BLaER1 treated with 17β-estradiol and CSF1 and Interleukin-3, amounts not matched to agents 10 nM and 100 nM (cell line): Measurements from ENCODE around the gene ZC2HC1B.

Source experiments
- H3K27ac ChIP-seq, 11 experiments: shearing (Covaris generic); formaldehyde crosslinking; 2 replicates each; pipeline ENCODE4 v1.8.1; 2022
- H3K27me3 ChIP-seq, 11 experiments: shearing (Covaris generic); formaldehyde crosslinking; 2 replicates each; pipeline ENCODE4 v1.8.1; 2022
- H3K36me3 ChIP-seq, 11 experiments: shearing (Covaris generic); formaldehyde crosslinking; 2 replicates each; pipeline ENCODE4 v1.8.1; 2022
- H3K4me1 ChIP-seq, 10 experiments: shearing (Covaris generic); formaldehyde crosslinking; 2 replicates each; pipeline ENCODE4 v1.8.1; 2022
- H3K4me2 ChIP-seq, 11 experiments: shearing (Covaris generic); formaldehyde crosslinking; 2 replicates each; pipeline ENCODE4 v1.8.1; 2022
- H3K4me3 ChIP-seq, 10 experiments: shearing (Covaris generic); formaldehyde crosslinking; 2 replicates each; pipeline ENCODE4 v1.8.1; 2022
- H3K9ac ChIP-seq, 11 experiments: shearing (Covaris generic); formaldehyde crosslinking; 2 replicates each; pipeline ENCODE4 v1.8.1; 2022
- H3K9me3 ChIP-seq, 11 experiments: shearing (Covaris generic); formaldehyde crosslinking; replicated peaks in 1 of 11; 2 replicates each; pipeline ENCODE4 v1.8.1; 2022
- H4K20me1 ChIP-seq, 11 experiments: shearing (Covaris generic); formaldehyde crosslinking; 2 replicates each; pipeline ENCODE4 v1.8.1; 2022
- Cebpa-rat ChIP-seq, 11 experiments: shearing (Covaris generic); IDR thresholded peaks; 2 replicates each; pipeline ENCODE4 v1.8.1; 2022

ZC2HC1B gene

DNA sequence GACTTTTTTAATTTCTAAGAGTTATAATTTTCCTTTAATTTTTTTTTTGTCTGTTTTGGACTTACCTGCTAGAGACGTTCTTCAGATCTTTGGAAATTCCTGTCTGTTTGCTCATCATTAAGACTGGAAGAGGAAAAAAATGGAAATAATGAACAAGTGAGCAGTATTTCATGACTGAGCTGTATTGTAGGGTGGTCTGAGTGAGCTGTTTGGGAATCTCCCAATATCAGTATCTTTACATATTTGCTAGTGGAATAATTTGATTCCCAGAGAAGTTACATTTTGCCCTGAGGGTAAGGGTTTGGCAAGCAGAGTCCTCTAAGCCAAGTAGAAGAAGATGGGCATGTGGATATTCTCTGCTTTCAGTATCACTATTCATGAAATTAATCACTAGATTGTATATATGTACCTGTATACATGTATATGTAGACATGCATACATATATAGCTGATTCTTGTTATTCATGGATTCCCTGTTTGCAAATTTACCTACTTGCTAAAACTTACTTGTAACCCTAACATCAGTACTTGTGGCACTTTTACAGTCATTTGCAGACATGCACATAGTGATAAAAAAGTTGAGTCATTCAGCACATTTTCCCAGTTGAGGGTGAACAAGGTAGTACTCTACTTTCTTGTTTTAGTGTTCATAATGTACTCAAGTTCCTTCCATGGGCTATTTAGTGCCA, 13.5 kb downstream of the ZC2HC1B start:
- H3K4me1 ChIP-seq = no peaks in the 10 kb centered on the region
- no peaks in the 10 kb centered on the region for H3K27me3 ChIP-seq
- H3K27ac ChIP-seq = no peak overlapping the region
- no peak overlapping the region for H3K9ac ChIP-seq
- no peaks in the 10 kb centered on the region for H3K36me3 ChIP-seq
- no peak overlapping the region for H3K4me3 ChIP-seq
- no peak for TF ChIP-seq Cebpa-rat (IDR thresholded peaks at IDR 0.05)
- H3K4me2 ChIP-seq = no peak overlapping the region
- H4K20me1 ChIP-seq = no peaks in the 10 kb centered on the region
- H3K9me3 ChIP-seq = peaks cover 14 to 39% (median 27%) of the 10 kb centered on the region in 11 experiments

DNA sequence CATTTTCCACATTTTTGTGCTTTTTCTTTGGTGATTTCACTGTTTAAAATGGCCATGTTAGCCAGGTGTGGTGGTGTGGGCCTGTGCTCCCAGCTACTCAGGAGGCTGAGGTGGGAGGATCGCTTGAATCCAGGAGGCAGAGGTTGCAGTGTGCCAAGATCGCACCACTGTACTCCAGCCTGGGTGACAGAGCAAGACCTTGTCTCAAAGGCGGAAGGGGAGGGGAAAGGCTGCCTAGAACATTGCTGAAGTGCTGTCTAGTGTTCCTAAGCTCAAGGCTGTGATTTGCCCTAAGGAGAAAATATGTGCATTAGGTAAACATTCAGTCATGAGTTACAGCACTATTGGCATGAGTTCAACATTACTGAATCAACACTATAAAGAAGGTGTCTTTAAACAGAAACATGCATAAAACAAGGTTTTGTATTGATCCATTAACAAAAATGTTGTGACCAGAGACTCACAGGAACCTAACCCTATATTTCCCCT, 14.0 kb downstream of the ZC2HC1B start:
- no peak overlapping the region for H3K4me3 ChIP-seq
- H3K9me3 ChIP-seq = peaks cover 14 to 39% (median 27%) of the 10 kb centered on the region in 11 experiments
- H3K4me1 ChIP-seq = no peaks in the 10 kb centered on the region
- no peak overlapping the region for H3K9ac ChIP-seq
- no peak overlapping the region for H3K27ac ChIP-seq
- no peak overlapping the region for H3K4me2 ChIP-seq
- no peaks in the 10 kb centered on the region for H3K27me3 ChIP-seq
- no peak for TF ChIP-seq Cebpa-rat (IDR thresholded peaks at IDR 0.05)
- H3K36me3 ChIP-seq = no peaks in the 10 kb centered on the region
- no peaks in the 10 kb centered on the region for H4K20me1 ChIP-seq

DNA sequence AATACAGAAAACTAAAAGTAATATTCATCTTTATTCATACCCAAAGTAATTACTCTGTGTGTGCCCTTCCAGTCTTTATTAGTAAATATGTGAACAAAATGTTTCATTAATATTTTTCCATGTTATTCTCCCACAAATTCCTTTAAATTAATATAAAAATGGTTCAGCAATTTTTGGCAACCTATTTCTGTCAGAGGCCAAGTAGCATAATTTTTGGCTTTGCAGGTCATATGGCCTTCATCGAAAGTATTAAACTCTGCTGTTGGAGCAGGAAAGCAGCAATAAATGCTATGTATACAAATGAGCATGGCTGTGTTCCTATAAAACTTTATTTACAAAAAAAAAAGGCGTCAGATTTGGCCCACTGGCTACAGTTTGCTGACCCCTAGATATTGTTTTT, 16.1 kb downstream of the ZC2HC1B start:
- H3K9me3 ChIP-seq = peaks cover 7 to 26% (median 15%) of the 10 kb centered on the region in 11 experiments
- H4K20me1 ChIP-seq = no peaks in the 10 kb centered on the region
- H3K27ac ChIP-seq = no peak overlapping the region
- H3K27me3 ChIP-seq = no peaks in the 10 kb centered on the region
- H3K9ac ChIP-seq = no peak overlapping the region
- no peak overlapping the region for H3K4me2 ChIP-seq
- no peak for TF ChIP-seq Cebpa-rat (IDR thresholded peaks at IDR 0.05)
- no peaks in the 10 kb centered on the region for H3K36me3 ChIP-seq
- no peak overlapping the region for H3K4me3 ChIP-seq
- no peaks in the 10 kb centered on the region for H3K4me1 ChIP-seq

DNA sequence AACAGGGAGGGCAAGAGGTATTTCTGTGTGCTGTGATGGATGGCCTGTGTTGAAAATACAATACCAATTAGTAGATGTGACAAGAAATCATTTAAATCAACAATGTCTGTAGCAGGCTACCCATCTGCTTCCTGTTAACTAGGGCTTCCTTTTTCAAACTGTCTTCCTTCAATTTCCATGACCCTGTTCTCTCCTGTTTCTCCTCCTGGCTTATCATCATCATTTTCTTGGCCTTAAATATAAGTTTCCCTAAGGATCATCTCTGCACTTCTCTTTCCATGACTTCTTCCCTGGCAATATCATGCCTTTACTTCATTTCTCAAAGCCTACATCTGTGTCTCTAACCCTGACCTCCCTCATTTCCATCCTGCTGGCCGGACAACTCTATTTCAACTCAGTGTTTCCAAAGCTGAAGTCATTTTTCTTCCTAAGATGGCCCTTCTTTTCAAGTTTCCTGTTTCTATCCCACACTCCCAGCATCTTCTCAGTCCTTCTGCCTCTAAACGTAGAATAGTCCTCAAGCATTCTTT, 18.2 kb downstream of the ZC2HC1B start:
- Histone ChIP-seq H3K4me1 (no peaks in the 10 kb centered on the region), H3K9ac (no peak overlapping the region), H3K27ac (no peak overlapping the region), H3K27me3 (no peaks in the 10 kb centered on the region), H3K4me2 (no peak overlapping the region), H3K4me3 (no peak overlapping the region), H4K20me1 (no peaks in the 10 kb centered on the region), H3K9me3 (peaks cover 0 to 12% (median 6%) of the 10 kb centered on the region in 11 experiments; a peak in 7 of 22 replicates), H3K36me3 (no peaks in the 10 kb centered on the region)
- no peak for TF ChIP-seq Cebpa-rat (IDR thresholded peaks at IDR 0.05)

DNA sequence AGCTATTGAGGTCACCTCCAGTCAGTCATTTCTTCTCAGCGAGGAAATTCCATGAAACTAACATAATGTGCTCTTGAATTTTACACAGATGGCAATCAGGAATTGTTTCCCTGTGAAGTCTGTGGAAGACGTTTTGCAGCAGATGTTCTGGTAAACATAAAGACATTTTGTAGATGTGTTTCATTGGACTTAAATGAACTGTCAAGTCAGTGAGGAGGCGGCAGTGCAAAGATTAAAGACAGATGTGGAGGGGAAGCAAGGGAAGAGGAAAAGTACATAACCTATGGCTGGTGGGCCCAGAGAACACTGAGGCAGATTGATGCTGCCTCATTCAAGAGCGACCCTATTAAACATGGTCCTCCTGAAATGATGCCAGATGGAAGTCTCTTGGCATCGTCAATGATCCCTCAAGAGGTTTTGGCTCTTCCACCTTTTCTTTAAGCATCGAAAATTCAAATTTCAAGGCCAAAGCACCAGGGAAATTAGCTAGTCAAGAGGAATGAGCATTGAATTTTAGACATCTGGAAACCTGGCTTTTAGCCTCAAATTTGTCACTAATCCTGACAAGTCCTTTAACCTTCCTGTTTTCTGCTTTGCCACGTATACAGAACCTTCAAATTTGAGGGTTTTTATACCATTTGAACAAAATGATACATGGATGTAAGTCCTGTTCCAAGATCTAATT, 20.1 kb downstream of the ZC2HC1B start:
- Histone ChIP-seq H3K27ac (no peak overlapping the region), H3K36me3 (no peaks in the 10 kb centered on the region), H3K4me3 (no peak overlapping the region), H4K20me1 (no peaks in the 10 kb centered on the region), H3K27me3 (no peaks in the 10 kb centered on the region), H3K9ac (no peak overlapping the region), H3K4me2 (no peak overlapping the region), H3K4me1 (no peaks in the 10 kb centered on the region), H3K9me3 (no peaks in the 10 kb centered on the region; a peak in 1 of 22 replicates)
- no peak for TF ChIP-seq Cebpa-rat (IDR thresholded peaks at IDR 0.05)

DNA sequence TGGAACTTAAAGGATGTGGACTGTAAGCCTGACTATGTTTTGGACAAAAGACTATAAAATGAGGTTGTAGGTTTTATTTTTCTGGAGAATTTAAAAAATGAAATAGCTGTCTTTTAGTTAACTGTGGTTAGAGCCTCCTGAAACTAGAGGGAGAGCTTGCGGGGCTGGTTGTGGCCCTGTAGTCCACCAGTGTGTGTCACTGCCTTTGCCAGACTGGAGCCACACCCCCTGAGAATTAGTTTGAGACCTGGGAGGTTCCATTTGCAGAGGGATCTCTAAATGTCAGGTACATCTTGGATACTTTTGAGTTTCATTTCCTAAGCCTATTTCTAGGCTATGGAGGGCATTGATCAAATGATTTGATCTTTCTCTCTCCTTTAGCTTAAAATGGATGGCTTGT, 20.8 kb downstream of the ZC2HC1B start:
- Histone ChIP-seq H3K4me2 (no peak overlapping the region), H3K27me3 (no peaks in the 10 kb centered on the region), H3K4me1 (no peaks in the 10 kb centered on the region), H4K20me1 (no peaks in the 10 kb centered on the region), H3K4me3 (no peak overlapping the region), H3K27ac (no peak overlapping the region), H3K36me3 (no peaks in the 10 kb centered on the region), H3K9ac (no peak overlapping the region), H3K9me3 (no peaks in the 10 kb centered on the region; a peak in 1 of 22 replicates)
- no peak for TF ChIP-seq Cebpa-rat (IDR thresholded peaks at IDR 0.05)

DNA sequence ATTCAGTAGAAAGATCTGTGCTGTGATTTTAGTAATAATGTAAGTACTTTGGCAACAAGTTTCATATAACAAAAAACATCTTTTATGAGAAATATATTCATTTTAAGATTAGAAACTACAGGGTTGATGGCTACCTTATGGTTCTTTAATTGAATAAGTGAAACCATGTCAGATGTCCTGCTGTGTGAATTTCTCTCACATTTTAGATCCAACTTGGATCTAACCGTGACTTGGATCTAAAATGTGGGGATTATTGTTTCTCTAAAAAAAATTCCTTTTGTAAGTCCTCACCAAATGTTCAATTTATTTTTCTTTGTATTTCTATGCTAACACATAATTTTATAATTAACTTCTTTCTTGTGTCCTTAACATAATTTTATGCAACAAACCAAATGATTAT, 30.4 kb downstream of the ZC2HC1B start:
- Histone ChIP-seq H3K4me2 (no peak overlapping the region), H3K27ac (no peak overlapping the region)

DNA sequence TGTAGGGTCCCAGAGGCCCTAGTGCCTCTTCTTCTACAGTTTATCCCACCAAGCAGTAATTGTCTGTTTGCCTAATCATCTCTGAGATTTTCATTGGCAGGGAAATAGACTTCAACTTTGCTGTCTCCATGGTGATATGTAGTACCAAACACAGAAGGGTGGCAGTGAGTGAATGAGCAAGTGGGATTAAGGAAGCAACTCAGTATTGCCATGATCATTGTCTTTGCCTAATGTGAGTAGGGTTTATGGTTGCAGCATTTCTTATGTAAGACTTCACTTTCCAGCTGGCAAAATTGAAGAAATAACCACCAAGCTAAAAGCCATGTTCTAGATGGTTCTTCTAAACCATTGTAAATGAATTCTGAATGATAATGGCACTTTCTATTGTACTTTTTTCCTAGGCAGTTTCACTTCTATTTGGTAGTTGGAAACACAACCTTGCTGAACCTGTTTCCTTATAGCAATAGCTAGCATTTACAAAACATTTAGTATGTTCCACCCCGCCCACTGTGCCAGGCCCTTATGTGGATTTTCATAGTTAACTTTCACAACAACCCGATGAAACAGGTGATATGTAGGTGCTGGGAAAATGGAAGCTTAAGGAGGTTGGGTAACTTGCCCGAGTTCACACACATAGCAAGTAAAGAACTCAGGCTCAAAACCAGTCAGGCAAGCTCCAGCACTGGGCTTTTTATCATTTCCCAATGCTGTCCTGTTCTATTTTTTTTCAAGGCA, 32.0 kb downstream of the ZC2HC1B start:
- Histone ChIP-seq H3K27me3 (no peaks in the 10 kb centered on the region), H4K20me1 (no peaks in the 10 kb centered on the region), H3K4me1 (no peaks in the 10 kb centered on the region), H3K9ac (no peak overlapping the region), H3K27ac (no peak overlapping the region), H3K36me3 (no peaks in the 10 kb centered on the region), H3K4me3 (no peak overlapping the region), H3K9me3 (no peaks in the 10 kb centered on the region), H3K4me2 (no peak overlapping the region)
- TF ChIP-seq Cebpa-rat (IDR thresholded peaks at IDR 0.05) = no peak

More for the DNA sequence above, 30.4 kb downstream of the ZC2HC1B start:
- Histone ChIP-seq H4K20me1 (no peaks in the 10 kb centered on the region), H3K27me3 (no peaks in the 10 kb centered on the region), H3K9me3 (no peaks in the 10 kb centered on the region), H3K4me3 (no peak overlapping the region), H3K4me1 (no peaks in the 10 kb centered on the region), H3K9ac (no peak overlapping the region), H3K36me3 (no peaks in the 10 kb centered on the region)
- TF ChIP-seq Cebpa-rat (IDR thresholded peaks at IDR 0.05) = no peak

DNA sequence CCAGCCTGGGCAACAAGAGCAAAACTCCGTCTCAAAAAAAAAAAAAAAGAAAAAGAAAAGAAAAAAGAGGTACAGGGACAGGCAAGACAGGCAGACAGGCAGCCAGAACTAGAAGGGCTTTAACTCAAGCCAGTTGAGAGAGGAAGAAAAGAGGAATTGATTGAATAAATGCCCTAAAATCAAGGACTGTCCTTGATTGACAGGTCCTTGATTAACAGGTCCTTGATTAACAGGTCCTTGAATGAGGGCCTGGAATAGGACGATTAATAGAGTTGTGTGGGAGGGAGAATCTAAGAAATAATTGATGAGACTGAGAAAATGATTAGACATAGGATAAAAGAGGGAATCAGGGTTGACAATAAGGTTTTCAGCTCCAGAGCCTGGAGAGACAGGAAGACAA, 36.1 kb downstream of the ZC2HC1B start:
- TF ChIP-seq Cebpa-rat (IDR thresholded peaks at IDR 0.05) = no peak

More for the DNA sequence above, 36.1 kb downstream of the ZC2HC1B start:
- Histone ChIP-seq H3K9me3 (no peaks in the 10 kb centered on the region), H3K4me2 (no peak overlapping the region), H4K20me1 (no peaks in the 10 kb centered on the region), H3K4me1 (peaks cover 0 to 14% (median 10%) of the 10 kb centered on the region in 10 experiments; a peak in 8 of 20 replicates), H3K36me3 (no peaks in the 10 kb centered on the region), H3K9ac (no peak overlapping the region), H3K27me3 (no peaks in the 10 kb centered on the region), H3K4me3 (no peak overlapping the region), H3K27ac (no peak overlapping the region)
